Measurements from ENCODE around the gene FABP3.
"Not testable (repeated sequence)": the region's sequence is repeated elsewhere in the genome, so short reads cannot be mapped to it uniquely, and the experiment has no call there.

The FABP3 gene

DNA sequence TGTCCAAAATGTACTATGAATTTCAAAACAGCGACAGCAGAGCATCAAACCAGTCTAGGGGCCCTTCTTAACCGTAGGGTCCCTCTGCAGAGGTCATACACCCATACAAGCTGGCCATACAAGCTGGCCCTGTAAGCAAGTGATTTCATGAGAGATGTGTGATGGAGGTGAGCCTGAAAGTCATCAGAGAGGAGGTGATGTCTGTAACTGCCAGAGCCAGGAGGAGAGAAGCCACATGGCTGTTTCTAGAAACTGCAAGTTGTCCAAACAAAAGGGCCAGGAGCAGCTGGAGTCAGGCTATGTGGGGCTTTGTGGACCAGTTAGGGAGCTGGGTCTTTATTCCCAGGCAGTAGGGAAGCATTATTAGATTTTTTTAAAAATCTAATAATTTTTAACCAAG is 25.4 kb upstream of the FABP3 start:
- DNase-seq (ENCODE audit: low read depth in 2 of 2) = no peak

DNA sequence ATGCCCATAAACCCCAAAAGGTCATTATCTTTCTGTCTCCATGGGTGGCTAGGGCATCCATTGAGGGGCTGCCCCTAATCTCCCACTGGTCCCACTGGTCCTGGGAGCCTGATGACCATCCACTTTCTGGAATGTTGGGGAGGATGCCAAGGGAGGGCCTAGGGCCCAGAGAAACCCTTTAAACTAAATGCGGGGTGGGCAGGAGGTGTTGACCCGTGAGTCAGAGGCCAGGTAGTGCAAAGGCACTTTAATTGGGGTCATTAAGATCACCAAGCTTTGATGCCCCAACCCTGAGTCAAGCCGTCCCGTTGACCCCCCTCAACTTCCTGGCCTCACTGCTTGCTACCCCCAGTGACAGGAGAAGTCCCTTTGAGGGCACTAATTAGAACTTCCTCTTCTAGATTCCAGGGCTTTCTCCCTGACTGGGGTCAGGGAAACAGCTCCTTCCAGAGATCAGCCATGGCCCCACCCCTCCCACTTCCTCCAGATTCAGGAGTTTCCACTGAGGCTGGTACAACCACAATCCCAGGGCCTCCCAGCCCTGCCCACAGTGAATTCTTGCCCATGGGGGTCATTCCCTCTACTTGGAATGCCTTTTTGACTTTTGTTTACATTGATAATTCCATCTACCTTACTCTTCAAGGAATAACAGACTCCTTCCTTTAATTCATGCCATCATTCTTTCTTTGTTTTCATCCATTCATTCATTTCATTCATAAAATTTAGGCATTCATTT is 24.7 kb upstream of the FABP3 start:
- no peak for DNase-seq (ENCODE audit: low read depth in 2 of 2)

DNA sequence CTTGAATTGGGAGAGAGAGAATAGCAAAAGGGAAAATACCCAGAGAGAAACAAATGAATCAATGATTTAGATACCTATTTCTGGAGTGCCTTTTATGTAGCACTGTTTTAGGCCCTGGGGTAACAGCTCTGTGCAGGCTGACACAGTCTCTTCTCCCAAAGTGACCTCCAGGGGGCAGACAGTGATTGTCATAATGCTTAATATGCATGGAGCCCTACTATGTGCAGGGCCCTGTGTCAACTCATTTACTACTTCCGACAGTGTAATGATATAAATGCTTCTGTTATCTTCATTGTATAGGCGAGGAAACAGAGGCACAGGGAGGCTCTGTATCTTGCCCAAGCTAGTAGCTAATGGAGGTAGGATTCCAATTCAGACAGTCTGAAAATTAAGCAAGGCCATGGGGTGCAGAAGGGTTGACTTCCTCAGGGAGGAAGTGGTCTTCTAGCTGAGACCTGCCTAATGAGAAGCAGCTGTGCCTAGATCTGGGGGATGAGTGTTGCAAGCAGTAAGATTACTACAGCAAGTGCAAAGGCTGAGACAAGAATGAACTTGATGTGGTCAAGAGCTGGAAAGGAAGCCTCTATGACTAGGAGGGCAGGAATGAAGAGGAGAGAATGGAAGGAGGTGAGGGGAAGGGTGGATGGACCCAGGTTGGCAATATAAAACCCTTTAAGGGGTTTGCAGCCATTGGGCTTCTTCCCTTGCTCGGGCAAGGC is 23.9 kb upstream of the FABP3 start:
- no peak for DNase-seq (ENCODE audit: low read depth in 2 of 2)

DNA sequence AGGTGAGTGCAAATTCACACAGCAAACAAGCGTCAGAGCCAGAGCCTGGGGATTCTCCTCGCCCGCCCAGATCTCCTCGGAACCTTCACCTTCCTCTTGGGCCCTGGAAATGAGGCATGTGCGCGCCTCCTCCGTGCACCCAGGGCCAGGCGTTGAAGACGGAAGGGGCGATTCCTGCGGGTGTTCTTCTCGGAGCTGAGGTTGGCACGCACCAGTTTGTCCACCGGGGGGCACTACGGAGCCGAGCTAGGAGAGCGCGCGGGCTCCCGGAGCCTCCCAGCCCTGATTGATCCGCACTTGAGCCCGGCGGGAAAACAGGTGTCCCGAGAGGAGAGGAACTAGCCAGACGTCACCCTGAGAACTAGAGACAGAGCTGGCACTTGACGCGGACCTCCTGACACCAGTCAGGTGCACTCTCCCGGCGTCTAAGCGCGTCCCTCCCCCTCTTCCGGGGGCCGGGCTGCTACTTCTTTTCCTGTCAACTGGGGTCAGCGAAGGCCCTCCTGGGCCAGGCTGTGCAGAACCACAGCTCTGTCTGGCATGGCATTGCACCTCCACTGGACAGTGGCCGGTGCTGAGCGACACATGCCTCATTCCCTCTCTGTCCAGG is 21.8 kb upstream of the FABP3 start:
- peak; percentile 81 to 84 for DNase-seq (ENCODE audit: low read depth in 2 of 2)

DNA sequence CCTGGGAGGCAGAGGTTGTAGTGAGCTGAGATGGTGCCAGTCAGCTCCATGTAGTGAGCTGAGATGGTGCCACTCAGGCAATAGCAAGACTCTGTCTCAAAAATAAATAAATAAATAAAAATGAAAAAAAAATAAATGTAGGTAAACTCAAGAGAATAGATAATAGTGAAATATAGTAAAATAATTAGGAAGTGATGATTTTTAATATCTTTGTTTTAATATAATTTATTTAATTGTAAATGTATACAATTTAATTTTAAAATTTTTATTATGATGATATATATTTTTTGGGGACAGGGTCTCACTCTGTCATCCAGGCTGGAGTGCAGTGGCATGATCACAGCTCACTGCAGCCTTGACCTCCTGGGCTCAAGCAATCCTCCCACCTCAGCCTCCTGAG is 20.6 kb upstream of the FABP3 start:
- no peak for DNase-seq (ENCODE audit: low read depth in 2 of 2)

DNA sequence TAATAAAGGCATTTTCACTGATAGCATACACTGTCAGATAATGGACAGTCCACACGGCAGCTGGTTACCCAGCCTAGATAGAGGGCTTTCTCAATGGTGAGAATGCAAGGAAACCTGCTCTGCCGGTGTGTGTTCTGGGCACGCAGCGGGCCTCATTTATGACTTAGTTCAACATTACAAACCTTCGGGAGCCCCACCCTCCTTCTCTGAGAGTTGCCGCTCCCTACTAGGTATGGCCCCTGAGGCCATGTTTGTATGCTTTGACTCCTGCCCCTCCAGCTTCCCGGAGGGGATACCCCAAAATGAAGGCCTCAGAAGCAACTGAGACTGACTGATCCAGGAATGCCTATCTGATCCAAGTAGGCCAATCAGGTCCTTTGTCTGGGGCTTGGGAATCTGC is 17.2 kb upstream of the FABP3 start:
- DNase-seq (ENCODE audit: low read depth in 2 of 2) = no peak

DNA sequence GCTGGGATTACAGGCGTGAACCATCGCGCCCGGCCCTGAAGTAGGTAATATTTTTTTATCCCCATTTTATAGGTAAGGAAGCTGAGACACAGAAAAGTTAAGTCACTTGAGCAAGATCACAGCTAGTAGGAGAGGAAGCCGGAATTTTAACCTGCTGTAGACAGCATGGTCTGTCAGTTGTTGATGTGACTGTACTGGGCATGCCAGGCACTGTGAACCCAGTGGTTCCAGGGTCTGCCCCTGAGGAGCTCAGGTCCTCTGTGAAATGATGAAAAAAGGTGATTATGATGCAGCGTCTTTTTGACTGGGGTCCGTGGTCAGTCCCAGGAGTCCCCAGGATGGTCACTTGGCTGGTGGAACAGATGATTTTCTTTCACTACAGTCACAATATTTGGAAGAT is 16.7 kb upstream of the FABP3 start:
- no peak for DNase-seq (ENCODE audit: low read depth in 2 of 2)

DNA sequence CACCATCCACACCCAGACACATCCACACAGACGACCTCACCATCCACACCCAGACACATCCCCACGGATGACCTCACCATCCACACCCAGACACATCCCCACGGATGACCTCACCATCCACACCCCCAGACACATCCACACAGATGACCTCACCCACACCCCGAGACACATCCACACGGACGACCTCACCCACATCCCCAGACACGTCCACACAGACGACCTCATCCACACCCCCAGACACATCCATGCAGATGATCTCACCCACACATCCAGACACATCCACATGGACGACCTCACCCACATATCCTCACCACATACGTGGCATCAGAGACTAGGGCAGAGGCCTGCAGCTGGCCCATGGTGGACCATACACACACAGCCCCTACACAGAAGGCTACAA is 14.7 kb upstream of the FABP3 start:
- DNase-seq (ENCODE audit: low read depth in 2 of 2) = no peak

DNA sequence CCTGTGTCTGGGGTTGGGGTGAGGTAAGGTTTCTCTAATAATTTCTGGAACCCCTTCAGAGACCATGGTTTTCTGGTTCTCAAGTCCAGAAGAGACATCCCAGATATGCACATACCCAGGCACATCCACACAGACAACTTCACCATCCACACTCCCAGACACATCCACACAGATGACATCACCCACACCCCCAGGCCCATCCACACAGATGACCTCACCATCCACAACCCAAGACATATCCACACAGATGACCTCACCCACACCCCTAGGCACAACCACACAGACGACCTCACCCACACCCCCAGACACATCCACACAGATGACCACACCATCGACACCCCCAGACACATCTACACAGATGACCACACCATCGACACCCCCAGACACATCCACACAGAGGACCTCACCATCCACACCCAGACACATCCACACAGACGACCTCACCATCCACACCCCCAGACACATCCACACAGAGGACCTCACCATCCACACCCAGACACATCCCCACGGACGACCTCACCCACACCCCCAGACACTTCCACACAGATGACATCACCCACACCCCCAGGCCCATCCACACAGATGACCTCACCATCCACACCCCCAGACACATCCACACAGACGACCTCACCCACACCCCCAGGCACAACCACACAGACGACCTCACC is 13.8 kb upstream of the FABP3 start:
- DNase-seq (ENCODE audit: low read depth in 2 of 2) = not testable (repeated sequence)

DNA sequence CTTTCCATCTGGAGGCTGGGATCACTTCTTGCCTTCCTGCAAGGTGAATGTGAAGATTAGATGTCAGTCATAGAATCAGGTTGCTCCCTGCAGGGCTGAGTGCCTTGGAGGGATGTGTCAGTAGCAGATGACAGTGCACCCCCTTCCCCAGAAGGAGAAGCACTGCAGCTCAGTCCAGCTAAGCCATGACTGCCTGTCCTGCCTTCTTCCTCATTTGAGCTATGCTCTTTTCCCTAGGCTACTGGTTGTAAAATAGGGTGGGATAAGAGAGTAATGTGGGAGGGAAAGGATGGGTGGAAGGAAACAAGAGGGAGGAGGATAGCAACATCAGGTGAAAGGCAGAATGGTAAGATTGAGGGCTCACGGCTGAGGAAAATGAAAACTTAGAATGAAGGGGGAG is 11.1 kb upstream of the FABP3 start:
- DNase-seq (ENCODE audit: low read depth in 2 of 2) = no peak

DNA sequence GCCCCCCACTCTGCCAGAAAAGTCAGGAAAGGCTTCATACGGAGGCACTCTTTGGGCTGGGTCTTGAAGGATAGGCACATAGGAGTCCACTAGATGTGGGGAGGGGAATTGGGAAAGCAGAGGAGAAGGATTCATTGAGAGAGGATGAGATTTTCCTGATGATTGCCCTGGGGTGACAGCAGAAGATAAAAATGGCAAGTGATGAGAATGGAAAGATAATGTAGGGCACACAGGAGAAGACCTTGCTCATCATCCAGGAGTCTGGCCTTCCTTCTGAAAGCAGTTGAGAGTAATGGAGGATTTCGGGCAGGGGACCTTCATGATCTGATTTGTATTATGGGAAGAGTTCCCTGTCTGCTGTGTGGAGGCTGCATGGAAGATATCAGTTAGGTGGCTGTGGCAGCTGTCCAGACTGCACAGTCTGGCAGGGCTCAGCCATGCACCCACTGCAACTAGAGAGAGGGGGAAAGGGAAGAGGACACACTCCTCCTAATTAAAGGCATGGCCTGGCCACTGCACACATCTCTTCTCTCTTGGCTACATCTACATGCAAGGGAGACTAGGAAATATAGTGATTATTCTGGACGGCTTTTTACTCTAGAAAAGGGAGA is 9.6 kb upstream of the FABP3 start:
- DNase-seq (ENCODE audit: low read depth in 2 of 2) = no peak

DNA sequence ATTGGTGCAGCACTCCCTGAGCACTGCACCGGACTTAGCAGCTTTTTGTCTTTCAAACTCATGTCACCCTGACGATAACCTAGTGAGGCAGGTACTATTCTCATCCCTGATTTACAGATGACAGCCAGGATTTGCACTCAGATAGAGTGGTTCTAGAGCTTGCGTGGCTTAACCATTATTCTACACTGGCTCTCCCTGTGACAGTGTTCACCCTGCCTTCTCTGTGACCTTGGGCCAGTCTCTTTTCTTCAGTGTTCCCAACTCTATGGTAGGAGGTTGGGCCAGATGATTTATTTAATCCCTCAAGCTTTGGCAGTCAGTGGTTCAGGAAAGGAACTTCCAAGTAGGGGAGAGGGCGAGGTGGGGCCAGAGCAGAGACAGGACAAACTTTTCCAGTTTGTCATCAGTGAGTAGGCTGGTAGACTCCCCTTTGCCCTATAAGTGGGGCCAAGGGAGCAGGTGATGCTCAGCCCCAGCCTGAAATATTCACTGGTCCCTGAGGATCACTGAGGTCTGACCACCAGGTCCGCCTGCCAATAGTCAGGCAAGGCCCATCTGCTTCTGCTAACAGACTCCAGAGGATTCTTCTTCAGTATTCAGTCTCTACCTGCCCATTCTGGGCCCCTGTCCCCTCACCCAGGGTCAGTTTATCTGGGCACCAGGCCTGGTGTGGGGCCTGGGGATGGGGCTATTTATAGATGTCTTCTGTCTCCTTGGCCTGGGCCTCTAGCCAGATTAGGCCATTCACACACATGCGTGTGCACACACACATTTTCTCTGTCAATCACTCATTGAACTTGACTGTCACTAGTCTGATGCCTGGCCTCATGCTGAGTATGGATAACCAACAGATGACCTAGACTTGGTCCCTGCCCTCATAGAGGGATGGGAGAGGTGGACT is 8.8 kb upstream of the FABP3 start:
- DNase-seq (ENCODE audit: low read depth in 2 of 2) = no peak

DNA sequence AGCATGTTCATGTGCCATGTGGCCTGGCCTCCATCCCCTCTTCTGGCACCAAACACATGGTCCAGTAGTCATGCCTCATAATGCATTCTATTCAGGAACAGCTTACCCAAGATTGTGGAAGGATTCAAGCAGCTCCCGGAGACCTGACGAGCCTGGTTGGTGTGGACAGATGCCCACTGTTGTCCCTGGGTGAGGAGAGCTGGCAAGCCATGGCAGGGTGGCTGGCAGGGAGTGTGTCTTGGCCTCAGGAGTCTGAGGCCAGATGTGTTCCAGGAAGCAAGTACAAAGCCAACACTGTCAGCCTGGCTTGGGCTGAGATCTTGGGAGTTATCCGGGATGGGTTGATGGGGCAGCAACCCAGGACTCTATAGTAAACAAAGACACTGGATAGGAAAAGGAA is 7.3 kb upstream of the FABP3 start:
- DNase-seq (ENCODE audit: low read depth in 2 of 2) = no peak

DNA sequence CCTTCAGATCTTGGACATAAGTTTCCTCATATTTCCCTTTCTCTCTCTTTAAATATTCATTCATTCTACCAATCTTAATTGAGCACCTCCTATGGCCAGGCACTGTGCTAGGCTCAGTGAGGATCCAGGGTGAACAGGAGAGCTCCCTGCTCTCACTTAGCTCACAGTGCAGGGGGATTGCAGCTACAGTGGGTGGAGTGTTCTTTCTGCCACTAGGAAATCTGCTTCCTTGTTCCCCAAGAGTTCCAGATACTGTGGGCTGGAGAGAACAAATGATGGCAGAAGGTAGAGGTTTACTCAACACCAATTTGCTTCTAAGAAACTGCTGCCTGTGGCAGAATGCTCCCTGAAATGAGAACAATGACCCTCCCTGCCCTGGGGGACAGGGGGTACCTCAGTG is 5.1 kb upstream of the FABP3 start:
- no peak for DNase-seq (ENCODE audit: low read depth in 2 of 2)

DNA sequence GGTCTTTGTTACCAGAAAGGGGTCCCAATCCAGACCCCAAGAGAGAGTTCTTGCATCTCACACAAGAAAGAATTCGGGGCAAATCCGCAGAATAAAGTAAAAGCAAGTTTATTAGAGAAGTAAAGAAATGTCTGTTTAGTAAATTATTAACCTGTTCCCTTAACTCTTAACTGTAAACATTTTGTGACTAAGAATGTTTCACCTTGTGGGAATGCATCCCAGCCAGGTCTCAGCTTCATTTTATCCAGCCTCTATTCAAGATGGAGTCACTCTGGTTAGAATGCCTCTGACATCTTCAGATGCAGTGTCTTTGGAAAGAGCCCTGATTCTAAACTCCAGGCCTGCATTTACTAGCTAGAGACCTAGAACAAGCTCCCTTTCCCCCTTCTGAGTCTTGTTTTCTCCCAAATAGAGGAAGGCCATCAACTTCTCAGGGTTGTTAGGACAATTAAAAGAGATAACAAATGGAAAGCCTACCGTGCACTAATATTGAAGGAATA is 4.5 kb upstream of the FABP3 start:
- DNase-seq (ENCODE audit: low read depth in 2 of 2) = no peak

DNA sequence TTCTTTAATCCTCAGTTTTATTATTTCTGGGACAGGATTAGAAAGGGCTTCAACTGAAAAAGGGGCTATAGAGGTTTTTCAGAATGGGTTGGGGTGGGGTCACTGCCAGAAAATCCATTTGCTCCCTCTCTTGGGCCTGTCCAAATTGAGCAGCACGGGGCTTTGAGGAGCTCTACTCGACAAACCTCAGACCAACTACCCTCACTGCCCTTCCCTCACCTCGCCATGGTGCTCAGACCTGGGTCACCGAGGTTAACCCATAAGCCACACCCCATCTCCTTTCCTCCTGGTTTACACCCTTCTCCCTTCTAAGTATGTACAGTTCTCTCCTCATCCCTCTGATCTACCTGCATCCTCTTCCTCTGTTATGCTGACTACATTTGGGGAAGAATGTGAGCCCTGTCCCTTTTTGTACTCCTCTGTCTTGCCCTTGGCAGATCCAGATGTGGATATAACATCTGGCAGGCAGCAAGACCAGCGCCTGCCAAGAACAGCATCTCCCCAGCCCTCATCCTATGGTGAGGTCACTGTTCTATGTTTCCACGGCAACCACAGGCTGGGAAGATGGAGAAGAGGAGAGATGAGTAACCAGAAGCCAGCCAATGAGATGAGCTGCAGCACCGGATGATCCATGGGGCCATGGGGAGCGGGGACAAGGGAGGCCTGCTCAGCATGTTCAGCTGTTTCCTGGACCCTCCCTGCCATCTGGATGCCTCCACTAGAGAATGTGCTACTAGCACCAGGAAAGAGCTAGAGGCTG is 3.7 kb upstream of the FABP3 start:
- DNase-seq (ENCODE audit: low read depth in 2 of 2) = no peak

DNA sequence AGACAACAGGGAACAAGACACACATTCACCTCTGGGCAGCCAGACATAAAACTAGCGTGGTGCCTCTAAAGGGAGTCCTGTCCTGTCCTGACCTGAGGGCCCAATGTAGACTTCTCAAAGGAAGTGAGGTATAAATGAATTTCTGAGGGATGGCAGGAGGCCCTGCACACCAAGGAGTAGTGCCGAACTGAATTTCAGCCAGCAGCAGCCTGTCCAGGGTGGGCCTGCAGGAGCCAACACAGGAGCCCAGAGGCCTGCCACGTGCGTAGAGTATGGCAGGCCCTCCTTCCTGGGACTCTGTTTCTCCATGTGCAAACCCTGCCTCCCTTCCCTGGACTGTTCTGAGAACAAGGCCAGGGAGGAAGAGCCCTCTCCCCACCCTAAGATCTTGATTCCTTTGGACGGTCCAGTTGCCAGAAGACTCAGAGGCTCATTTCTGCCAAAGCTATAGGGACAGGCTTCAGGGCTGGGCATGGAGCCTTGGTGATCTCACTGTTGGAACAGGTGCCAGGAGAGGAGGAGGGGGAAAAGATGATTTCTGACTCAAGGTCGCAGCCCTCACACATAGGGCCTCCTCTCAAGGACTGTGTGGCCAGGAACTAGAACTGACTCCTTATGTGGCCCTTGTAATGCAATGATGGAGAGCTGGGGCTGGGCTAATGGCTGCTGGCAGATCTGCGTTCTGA is 1.8 kb upstream of the FABP3 start:
- no peak for DNase-seq (ENCODE audit: low read depth in 2 of 2)

DNA sequence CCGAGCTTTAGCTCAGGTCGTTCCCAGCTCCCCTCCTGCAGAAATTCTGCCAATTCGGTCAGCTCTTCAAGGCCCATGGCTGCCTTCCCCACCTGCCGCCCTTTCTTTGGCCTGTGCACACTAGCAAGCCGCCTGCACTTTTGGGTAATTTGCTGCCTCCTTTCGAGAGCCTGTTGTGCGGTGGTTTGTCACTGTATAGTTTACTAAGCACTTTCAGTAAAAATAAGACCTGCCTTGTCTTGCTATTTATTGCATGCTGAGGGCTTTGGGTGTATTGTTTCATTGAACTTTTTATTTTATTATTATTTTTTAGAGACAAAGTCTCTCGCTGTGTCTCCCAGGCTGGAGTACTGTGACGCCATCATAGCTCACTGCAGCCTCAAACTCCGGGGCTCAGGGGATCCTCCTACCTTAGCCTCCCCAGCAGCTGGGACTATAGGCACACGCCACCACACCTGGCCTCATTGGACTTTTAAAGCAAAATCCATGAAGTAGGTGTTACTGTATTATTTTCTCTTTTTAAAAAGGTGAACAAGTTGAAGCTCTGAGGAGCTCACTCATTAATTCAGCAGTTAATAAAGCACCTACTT is 1.1 kb upstream of the FABP3 start:
- no peak for DNase-seq (ENCODE audit: low read depth in 2 of 2)

DNA sequence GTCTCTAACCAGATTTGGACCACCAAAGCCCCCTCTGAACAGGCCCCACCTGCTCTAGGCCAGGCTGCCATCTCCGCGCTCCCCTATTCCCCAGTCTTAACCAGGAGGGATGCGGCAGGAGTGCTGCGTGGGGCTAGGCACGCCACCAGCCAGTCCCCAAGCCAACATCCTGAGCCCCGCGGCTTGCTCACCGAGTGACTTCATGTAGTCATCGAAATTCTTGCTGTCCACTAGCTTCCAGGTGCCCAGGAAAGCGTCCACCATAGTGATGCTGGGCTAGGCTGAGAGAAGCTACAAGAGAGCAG is 173 bp downstream of the FABP3 start:
- DNase-seq (ENCODE audit: low read depth in 2 of 2) = no peak
